MM.1S (cell line): ENCODE results near the gene CCNF.

ENCODE experiments used
- DNase-seq: peaks from one replicate; pipeline ENCODE4 v3.0.0-alpha.2; 2015
- H2AFZ ChIP-seq: fragments of 300-600 bp; sonication (generic); 2 replicates; pipeline ENCODE4 v1.6.0; 2016; ENCODE audit warnings: antibody characterized with exemption, low read length
- H3F3A ChIP-seq: fragments of 300-600 bp; sonication (generic); 2 replicates; pipeline ENCODE4 v1.6.1; 2016; ENCODE audit warnings: mild to moderate bottlenecking, antibody characterized with exemption, low read length, moderate library complexity, mixed read lengths; ENCODE audit not compliant: insufficient read depth
- H3K27ac ChIP-seq: fragments of 300-600 bp; sonication (generic); 2 replicates; pipeline ENCODE4 v1.5.1; 2016; ENCODE audit warnings: mild to moderate bottlenecking, low read length
- H3K27me3 ChIP-seq: fragments of 300-600 bp; sonication (generic); replicated peaks from 2 replicates; pipeline ENCODE4 v1.6.0; 2016; ENCODE audit warnings: low read length; ENCODE audit not compliant: insufficient read depth
- H3K36me3 ChIP-seq: fragments of 300-600 bp; sonication (generic); replicated peaks from 2 replicates; pipeline ENCODE4 v1.6.1; 2016; ENCODE audit warnings: mild to moderate bottlenecking, low read length, mixed read lengths; ENCODE audit not compliant: insufficient read depth
- H3K4me1 ChIP-seq: fragments of 300-600 bp; sonication (generic); 2 replicates; pipeline ENCODE4 v1.6.1; 2016; ENCODE audit warnings: low read length, mixed read lengths
- H3K4me2 ChIP-seq: fragments of 300-600 bp; sonication (generic); 2 replicates; pipeline ENCODE4 v1.6.0; 2016; ENCODE audit warnings: low read depth, low read length
- H3K4me3 ChIP-seq: fragments of 300-600 bp; sonication (generic); 2 replicates; pipeline ENCODE4 v1.5.1; 2016; ENCODE audit warnings: low read length, mixed read lengths
- H3K79me2 ChIP-seq: fragments of 300-600 bp; sonication (generic); 2 replicates; pipeline ENCODE4 v1.6.1; 2016; ENCODE audit warnings: mixed run types, low read length, mixed read lengths
- H3K9ac ChIP-seq: fragments of 300-600 bp; sonication (generic); 2 replicates; pipeline ENCODE4 v1.6.1; 2016; ENCODE audit warnings: low read length, mixed read lengths
- H3K9me2 ChIP-seq: fragments of 300-600 bp; sonication (generic); replicated peaks from 2 replicates; pipeline ENCODE4 v1.6.1; 2016; ENCODE audit warnings: mild to moderate bottlenecking, low read length, mixed read lengths; ENCODE audit not compliant: insufficient read depth
- H3K9me3 ChIP-seq: fragments of 300-600 bp; sonication (generic); replicated peaks from 2 replicates; pipeline ENCODE4 v1.6.1; 2016; ENCODE audit warnings: mild to moderate bottlenecking, low read length, mixed read lengths; ENCODE audit not compliant: insufficient read depth
- H4K20me1 ChIP-seq: fragments of 300-600 bp; sonication (generic); 2 replicates; pipeline ENCODE4 v1.6.1; 2016; ENCODE audit warnings: mild to moderate bottlenecking, low read length, moderate library complexity, mixed read lengths; ENCODE audit not compliant: insufficient read depth
- EZH2 ChIP-seq: fragments of 300-600 bp; sonication (generic); optimal IDR thresholded peaks from 2 replicates; pipeline ENCODE3; 2017; ENCODE audit warnings: low read depth, mild to moderate bottlenecking, antibody characterized with exemption, low read length, mixed read lengths
- EZH2phosphoT487 ChIP-seq: fragments of 300-600 bp; sonication (generic); IDR thresholded peaks from 2 replicates; pipeline ENCODE4 v1.6.1; 2018; ENCODE audit warnings: antibody characterized with exemption, low read length
- TF ChIP-seq, protein P1 (sequence below): fragments of 300-600 bp; sonication (generic); IDR thresholded peaks from 2 replicates; pipeline ENCODE4 v1.5.1; 2016; ENCODE audit warnings: antibody characterized with exemption, low read length, mixed read lengths

The CCNF gene

DNA sequence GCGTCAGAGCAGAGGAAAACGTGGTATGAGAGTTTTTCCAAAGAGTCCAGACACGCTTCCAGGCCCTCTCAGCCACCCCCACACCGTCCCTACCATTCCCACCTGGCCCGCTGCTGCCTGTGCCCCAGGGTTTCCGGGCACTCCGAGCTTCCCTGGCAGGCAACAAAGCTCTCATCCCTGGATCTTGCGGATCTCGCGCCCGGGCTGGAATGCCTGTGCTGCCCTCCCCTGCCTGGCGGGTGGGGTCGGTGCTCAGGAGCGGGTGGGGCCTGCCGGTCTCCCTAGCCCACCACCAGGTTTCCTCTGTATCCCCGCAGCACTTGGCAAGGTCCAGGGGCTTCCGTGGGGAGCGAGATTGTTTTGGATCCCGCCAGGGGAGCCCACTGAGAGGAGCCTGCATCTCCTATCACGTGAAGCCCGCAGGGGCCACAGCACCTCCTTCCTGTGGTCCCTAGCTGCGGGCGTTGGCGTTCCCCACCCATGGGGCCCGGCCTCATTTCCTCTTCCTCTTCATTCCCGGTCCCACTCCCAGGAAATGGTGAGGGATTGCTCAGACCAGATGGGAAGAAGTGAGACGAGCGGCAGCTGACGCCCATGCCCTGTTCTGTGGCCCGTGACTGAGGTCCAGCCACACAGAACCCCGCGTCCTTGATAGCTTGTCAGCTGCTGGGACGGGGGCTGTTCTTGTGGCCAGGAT is 56.7 kb downstream of the CCNF start:
- Histone ChIP-seq H3F3A (no peaks in the 10 kb centered on the region), H3K79me2 (0 out of 2 replicates have a peak, but pooled peaks cover 8% of the 10 kb centered on the region), H3K4me3 (no peak overlapping the region), H3K9me2 (no peaks in the 10 kb centered on the region), H2AFZ (no peak overlapping the region), H3K4me2 (no peak overlapping the region), H3K4me1 (no peaks in the 10 kb centered on the region), H3K36me3 (no peaks in the 10 kb centered on the region), H3K9me3 (no peaks in the 10 kb centered on the region), H3K27ac (no peak overlapping the region), H4K20me1 (no peaks in the 10 kb centered on the region), H3K27me3 (no peaks in the 10 kb centered on the region), H3K9ac (no peak overlapping the region)
- TF ChIP-seq EZH2phosphoT487 (no peak), EZH2 (no peak)
- TF ChIP-seq, protein P1, sequence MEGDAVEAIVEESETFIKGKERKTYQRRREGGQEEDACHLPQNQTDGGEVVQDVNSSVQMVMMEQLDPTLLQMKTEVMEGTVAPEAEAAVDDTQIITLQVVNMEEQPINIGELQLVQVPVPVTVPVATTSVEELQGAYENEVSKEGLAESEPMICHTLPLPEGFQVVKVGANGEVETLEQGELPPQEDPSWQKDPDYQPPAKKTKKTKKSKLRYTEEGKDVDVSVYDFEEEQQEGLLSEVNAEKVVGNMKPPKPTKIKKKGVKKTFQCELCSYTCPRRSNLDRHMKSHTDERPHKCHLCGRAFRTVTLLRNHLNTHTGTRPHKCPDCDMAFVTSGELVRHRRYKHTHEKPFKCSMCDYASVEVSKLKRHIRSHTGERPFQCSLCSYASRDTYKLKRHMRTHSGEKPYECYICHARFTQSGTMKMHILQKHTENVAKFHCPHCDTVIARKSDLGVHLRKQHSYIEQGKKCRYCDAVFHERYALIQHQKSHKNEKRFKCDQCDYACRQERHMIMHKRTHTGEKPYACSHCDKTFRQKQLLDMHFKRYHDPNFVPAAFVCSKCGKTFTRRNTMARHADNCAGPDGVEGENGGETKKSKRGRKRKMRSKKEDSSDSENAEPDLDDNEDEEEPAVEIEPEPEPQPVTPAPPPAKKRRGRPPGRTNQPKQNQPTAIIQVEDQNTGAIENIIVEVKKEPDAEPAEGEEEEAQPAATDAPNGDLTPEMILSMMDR: no peak
- no peak for DNase-seq

DNA sequence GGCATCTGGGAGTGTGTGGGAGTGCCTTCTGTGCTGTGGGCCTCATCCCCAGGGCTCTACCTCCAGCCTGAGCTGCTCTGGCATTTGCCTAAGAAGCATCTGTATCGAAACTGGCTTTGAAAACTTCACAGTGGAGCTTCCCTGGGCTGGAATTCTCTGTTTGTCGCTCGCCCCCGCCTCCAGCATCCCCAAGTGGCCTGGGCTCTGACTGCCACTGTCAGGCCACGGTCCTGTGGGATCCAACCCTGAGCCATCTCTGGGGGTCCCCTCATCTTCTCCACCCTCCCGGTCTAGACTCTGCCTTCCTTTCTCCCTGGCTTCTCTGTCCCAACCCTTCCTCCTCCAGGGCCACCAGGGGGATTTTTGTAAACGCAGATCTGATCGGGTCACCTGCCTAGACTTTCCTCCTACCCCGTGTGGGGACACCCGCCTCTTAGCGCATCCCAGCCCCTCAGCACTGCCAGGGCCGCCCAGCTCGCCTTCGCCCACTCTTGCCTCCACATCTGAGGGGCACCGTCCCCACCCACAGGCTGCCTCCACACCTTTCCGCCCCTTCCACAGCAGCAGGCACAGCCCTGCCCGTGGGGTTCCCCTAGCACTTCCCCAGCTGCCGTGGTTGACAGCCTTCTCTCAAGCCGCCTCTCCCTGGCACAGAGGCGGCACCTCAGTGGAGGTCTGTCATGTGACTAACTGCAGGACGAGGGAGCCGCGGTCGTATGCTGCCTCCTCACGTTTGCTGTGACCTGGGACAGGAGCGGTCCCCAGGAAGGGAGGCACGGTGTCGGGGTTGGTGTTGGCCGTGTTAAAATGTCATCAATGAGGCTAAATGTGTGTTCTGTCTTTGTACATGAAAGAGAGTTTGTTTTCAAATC is 57.6 kb downstream of the CCNF start:
- Histone ChIP-seq H3K4me2 (no peak overlapping the region), H3K27ac (no peak overlapping the region), H4K20me1 (no peaks in the 10 kb centered on the region), H3K9me2 (no peaks in the 10 kb centered on the region), H3K9me3 (no peaks in the 10 kb centered on the region), H3K4me1 (no peaks in the 10 kb centered on the region), H3K79me2 (0 out of 2 replicates have a peak, but pooled peaks cover 5% of the 10 kb centered on the region), H3K9ac (no peak overlapping the region), H2AFZ (no peak overlapping the region), H3K36me3 (no peaks in the 10 kb centered on the region), H3F3A (no peaks in the 10 kb centered on the region), H3K27me3 (no peaks in the 10 kb centered on the region), H3K4me3 (no peak overlapping the region)
- no peak for TF ChIP-seq EZH2
- TF ChIP-seq, protein P1: no peak; the same call in 1 of the 2 replicates
- TF ChIP-seq EZH2phosphoT487: no peak
- no peak for DNase-seq

DNA sequence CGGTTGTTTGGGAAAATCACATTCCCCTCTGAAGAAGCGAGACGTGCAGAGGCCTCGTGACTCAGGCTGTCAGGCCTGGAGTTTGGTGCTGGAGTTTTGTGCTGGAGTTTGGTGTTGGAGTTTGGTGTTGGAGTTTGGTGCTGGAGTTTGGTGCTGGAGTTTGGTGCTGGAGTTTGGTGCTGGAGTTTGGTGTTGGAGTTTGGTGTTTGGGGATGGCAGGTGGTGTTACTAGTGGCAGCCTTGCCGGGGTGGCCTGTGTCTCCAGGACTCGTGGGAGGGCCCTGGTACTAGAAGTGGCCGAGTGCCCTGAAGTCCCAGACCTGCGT is 58.2 kb downstream of the CCNF start:
- H3K36me3 ChIP-seq: no peaks in the 10 kb centered on the region
- no peaks in the 10 kb centered on the region for H3K27me3 ChIP-seq
- 0 out of 2 replicates have a peak, but pooled peaks cover 4% of the 10 kb centered on the region for H3K79me2 ChIP-seq
- H3K9me2 ChIP-seq: no peaks in the 10 kb centered on the region
- no peaks in the 10 kb centered on the region for H3K9me3 ChIP-seq
- no peak overlapping the region for H3K9ac ChIP-seq
- no peak overlapping the region for H3K27ac ChIP-seq
- DNase-seq: no peak
- H2AFZ ChIP-seq: no peak overlapping the region
- H3K4me2 ChIP-seq: no peak overlapping the region
- H4K20me1 ChIP-seq: no peaks in the 10 kb centered on the region
- H3K4me3 ChIP-seq: no peak overlapping the region
- no peaks in the 10 kb centered on the region for H3F3A ChIP-seq
- TF ChIP-seq, protein P1: no peak
- TF ChIP-seq EZH2phosphoT487: no peak
- TF ChIP-seq EZH2: no peak
- H3K4me1 ChIP-seq: no peaks in the 10 kb centered on the region
